ENCODE results near the gene CLEC16A. TPM values are rescaled to one million over a fixed set of nuclear protein-coding genes. Genes with fewer than 3 reads are reported as not detected.

The CLEC16A gene
- polyA plus RNA-seq, 3 donors, result 3.4 to 12.0 (median 5.8) TPM

DNA sequence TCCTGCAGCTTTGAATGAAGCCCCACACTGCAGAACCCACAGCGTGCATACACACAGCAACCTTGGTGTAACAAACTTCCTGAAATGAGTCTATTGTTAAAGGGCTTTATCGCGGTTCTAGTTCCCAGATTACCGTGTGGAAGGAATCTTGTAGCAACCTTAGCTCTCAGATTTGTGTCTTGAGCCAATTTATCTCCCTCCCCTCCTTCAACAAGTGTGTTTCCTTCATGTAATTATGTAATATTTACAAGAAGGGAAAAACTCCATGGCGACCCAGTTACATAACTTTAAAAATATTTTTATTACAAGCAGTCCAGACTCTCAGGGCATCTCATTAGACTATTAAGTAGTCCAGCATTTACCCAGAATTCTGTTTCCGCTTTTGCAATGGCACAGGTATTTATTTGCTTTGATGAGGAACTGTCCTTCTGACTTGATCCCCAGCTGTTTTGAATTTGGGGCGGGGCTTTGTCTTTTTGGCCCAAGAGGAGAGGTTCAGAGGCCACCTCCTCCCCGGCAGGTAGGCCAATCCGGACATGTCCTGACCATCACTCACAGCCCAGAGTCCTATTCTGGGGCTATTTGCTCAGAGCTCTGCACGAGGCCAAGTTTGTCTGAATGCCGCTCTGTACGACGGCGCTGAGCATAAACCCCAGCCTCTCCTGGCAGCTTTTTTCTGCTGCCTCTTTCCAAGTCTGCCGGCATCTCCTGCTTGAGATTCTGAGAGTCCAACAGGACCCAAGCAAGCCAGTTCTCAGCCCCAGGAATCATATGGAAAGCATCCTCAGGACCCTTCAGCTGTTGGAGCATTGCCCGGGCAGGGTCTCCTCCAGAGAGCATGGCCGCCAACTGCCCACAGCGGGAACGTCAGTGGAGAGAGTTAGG lies 35.6 kb downstream of the CLEC16A start:
- intact Hi-C loops (cut with micrococcal nuclease), result loop anchor here in 1 of 2 donors (10.0 kb wide), 1 partner anchor 165 kb away; no protein-coding TSS in a partner anchor
- TF ChIP-seq, protein P1, sequence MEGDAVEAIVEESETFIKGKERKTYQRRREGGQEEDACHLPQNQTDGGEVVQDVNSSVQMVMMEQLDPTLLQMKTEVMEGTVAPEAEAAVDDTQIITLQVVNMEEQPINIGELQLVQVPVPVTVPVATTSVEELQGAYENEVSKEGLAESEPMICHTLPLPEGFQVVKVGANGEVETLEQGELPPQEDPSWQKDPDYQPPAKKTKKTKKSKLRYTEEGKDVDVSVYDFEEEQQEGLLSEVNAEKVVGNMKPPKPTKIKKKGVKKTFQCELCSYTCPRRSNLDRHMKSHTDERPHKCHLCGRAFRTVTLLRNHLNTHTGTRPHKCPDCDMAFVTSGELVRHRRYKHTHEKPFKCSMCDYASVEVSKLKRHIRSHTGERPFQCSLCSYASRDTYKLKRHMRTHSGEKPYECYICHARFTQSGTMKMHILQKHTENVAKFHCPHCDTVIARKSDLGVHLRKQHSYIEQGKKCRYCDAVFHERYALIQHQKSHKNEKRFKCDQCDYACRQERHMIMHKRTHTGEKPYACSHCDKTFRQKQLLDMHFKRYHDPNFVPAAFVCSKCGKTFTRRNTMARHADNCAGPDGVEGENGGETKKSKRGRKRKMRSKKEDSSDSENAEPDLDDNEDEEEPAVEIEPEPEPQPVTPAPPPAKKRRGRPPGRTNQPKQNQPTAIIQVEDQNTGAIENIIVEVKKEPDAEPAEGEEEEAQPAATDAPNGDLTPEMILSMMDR (IDR thresholded peaks at IDR 0.05), result no peak
- H4K20me1 ChIP-seq (ENCODE audit: insufficient read depth, low read length), result no peaks in the 10 kb centered on the region
- DNase-seq, result no peak
- Mint-ChIP-seq H3K27me3 (ENCODE audit: low read depth in 3 of 3) (peaks cover 0 to 3% (median 2%) of the 10 kb centered on the region in 3 donors), H3K36me3 (peaks cover 82 to 92% of the 10 kb centered on the region in 2 donors), H3K4me3 (no peak overlapping the region), H3K9me3 (no peaks in the 10 kb centered on the region), H3K27ac (peak overlapping the region in 1 of 7 donors; percentile 66), H3K4me1 (no peaks in the 10 kb centered on the region)
- H2AFZ ChIP-seq (ENCODE audit: insufficient read depth, low read depth, low read length, poor library complexity, severe bottlenecking), result no peak overlapping the region
- no peak overlapping the region for H3K4me3 ChIP-seq (replicated peaks in 1 of 3; ENCODE audit: low read depth in 2 of 3, low read length in 3 of 3)
- H3K27ac ChIP-seq (ENCODE audit: low read depth in 1 of 2, low read length in 2 of 2), result no peak overlapping the region
- WGBS (ENCODE audit: insufficient coverage), result 91% methylated on average over 14 of the region's 19 CpGs
- H3K9ac ChIP-seq (ENCODE audit: insufficient read depth, low read length, poor library complexity, severe bottlenecking), result no peak overlapping the region
- H3K9me3 ChIP-seq (replicated peaks in 1 of 2; ENCODE audit: control insufficient read depth in 1 of 2, insufficient read depth in 1 of 2, low read length in 2 of 2), result no peaks in the 10 kb centered on the region
- H3K79me2 ChIP-seq (ENCODE audit: insufficient read depth, low read length), result no peaks in the 10 kb centered on the region
- no peaks in the 10 kb centered on the region for H3K27me3 ChIP-seq (ENCODE audit: control insufficient read depth in 2 of 2, insufficient read depth in 2 of 2, low read length in 2 of 2)
- H3K36me3 ChIP-seq (replicated peaks in 1 of 2; ENCODE audit: control insufficient read depth in 1 of 2, insufficient read depth in 2 of 2, low read length in 2 of 2), result peaks cover 64 to 98% of the 10 kb centered on the region in 2 donors
- no peaks in the 10 kb centered on the region for H3K4me1 ChIP-seq (ENCODE audit: control insufficient read depth in 1 of 2, insufficient read depth in 2 of 2, low read length in 2 of 2)
- H3K4me2 ChIP-seq (replicated peaks; ENCODE audit: extremely low read depth, low read length, poor library complexity, severe bottlenecking), result no peak overlapping the region

DNA sequence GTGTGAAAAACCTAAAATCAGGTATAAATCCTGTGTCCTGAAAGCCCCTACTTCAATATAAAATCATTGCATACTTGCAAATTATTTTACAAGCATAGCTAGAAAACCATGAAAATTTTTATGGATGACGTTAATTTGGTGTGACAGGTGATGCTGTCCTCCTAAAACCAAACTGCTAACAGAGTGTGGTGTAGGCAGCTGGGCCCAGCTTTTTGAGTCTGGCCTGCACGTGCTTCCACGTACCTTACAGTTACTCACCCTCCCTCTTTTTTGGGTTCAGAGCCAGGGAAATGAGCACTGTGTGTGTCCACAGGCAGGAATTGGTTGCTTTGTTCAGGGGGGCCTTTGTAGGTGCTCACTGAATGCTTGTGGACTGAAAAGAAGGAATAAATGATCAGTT lies 36.4 kb downstream of the CLEC16A start:
- no peak overlapping the region for H3K4me2 ChIP-seq (replicated peaks; ENCODE audit: extremely low read depth, low read length, poor library complexity, severe bottlenecking)
- H3K27me3 ChIP-seq (ENCODE audit: control insufficient read depth in 2 of 2, insufficient read depth in 2 of 2, low read length in 2 of 2), result no peaks in the 10 kb centered on the region
- Mint-ChIP-seq H3K4me1 (no peaks in the 10 kb centered on the region), H3K27ac (no peak overlapping the region), H3K36me3 (peaks cover 81 to 89% of the 10 kb centered on the region in 2 donors), H3K27me3 (ENCODE audit: low read depth in 3 of 3) (peaks cover 0 to 3% (median 0%) of the 10 kb centered on the region in 3 donors), H3K9me3 (no peaks in the 10 kb centered on the region), H3K4me3 (no peak overlapping the region)
- TF ChIP-seq, protein P1 (IDR thresholded peaks at IDR 0.05), result no peak
- H4K20me1 ChIP-seq (ENCODE audit: insufficient read depth, low read length), result no peaks in the 10 kb centered on the region
- H3K9ac ChIP-seq (ENCODE audit: insufficient read depth, low read length, poor library complexity, severe bottlenecking), result no peak overlapping the region
- intact Hi-C loops (cut with micrococcal nuclease), result loop anchor here in 1 of 2 donors (10.0 kb wide), 1 partner anchor 164 kb away; no protein-coding TSS in a partner anchor
- no peak overlapping the region for H3K27ac ChIP-seq (ENCODE audit: low read depth in 1 of 2, low read length in 2 of 2)
- H2AFZ ChIP-seq (ENCODE audit: insufficient read depth, low read depth, low read length, poor library complexity, severe bottlenecking), result no peak overlapping the region
- no CpG with 5 or more reads among the region's 3 CpGs for WGBS (ENCODE audit: insufficient coverage)
- no peaks in the 10 kb centered on the region for H3K4me1 ChIP-seq (ENCODE audit: control insufficient read depth in 1 of 2, insufficient read depth in 2 of 2, low read length in 2 of 2)
- H3K36me3 ChIP-seq (replicated peaks in 1 of 2; ENCODE audit: control insufficient read depth in 1 of 2, insufficient read depth in 2 of 2, low read length in 2 of 2), result peaks cover 62 to 89% of the 10 kb centered on the region in 2 donors
- no peak overlapping the region for H3K4me3 ChIP-seq (replicated peaks in 1 of 3; ENCODE audit: low read depth in 2 of 3, low read length in 3 of 3)
- no peak for DNase-seq
- H3K79me2 ChIP-seq (ENCODE audit: insufficient read depth, low read length), result no peaks in the 10 kb centered on the region
- H3K9me3 ChIP-seq (replicated peaks in 1 of 2; ENCODE audit: control insufficient read depth in 1 of 2, insufficient read depth in 1 of 2, low read length in 2 of 2), result no peaks in the 10 kb centered on the region

Measured in CD14-positive monocyte (primary cell).